ES-I3 (cell line): Measurements from ENCODE around the gene SBNO1.
"Not testable (repeated sequence)": the region's sequence is repeated elsewhere in the genome, so short reads cannot be mapped to it uniquely, and the experiment has no call there.

Experiments
- H3K36me3 ChIP-seq: 2 replicates; pipeline ENCODE4 v1.6.1; 2013; ENCODE audit warnings: mild to moderate bottlenecking, low read length, control low read depth, moderate library complexity; ENCODE audit not compliant: insufficient read depth
- H3K4me1 ChIP-seq: 2 replicates; pipeline ENCODE4 v1.6.1; 2013; ENCODE audit warnings: mild to moderate bottlenecking, control low read depth, low read length; ENCODE audit not compliant: insufficient read depth
- H3K9ac ChIP-seq: 2 replicates; pipeline ENCODE4 v1.6.1; 2013; ENCODE audit warnings: low read depth, mild to moderate bottlenecking, low read length, moderate library complexity
- H3K9me3 ChIP-seq: 2 replicates; pipeline ENCODE4 v1.6.1; 2013; ENCODE audit warnings: mild to moderate bottlenecking, low read length, moderate library complexity; ENCODE audit not compliant: control insufficient read depth, insufficient read depth

SBNO1 gene

GRCh38 chr12:123344086-123344485, 20.6 kb downstream of the SBNO1 start:
- Histone ChIP-seq H3K9ac (no peak overlapping the region), H3K4me1 (no peaks in the 10 kb centered on the region), H3K36me3 (peaks cover 16% of the 10 kb centered on the region), H3K9me3 (no peaks in the 10 kb centered on the region)

GRCh38 chr12:123337070-123337469, 27.6 kb downstream of the SBNO1 start:
- H3K36me3 ChIP-seq = peaks cover 4% of the 10 kb centered on the region
- H3K9ac ChIP-seq = no peak overlapping the region
- no peaks in the 10 kb centered on the region for H3K4me1 ChIP-seq
- no peaks in the 10 kb centered on the region for H3K9me3 ChIP-seq

- peaks cover 4% of the 10 kb centered on the region for H3K36me3 ChIP-seq
- no peaks in the 10 kb centered on the region for H3K9me3 ChIP-seq
- H3K4me1 ChIP-seq = no peaks in the 10 kb centered on the region
- H3K9ac ChIP-seq = no peak overlapping the region
Measured at GRCh38 chr12:123336530-123336929, 28.1 kb downstream of the SBNO1 start.

- Histone ChIP-seq H3K9me3 (no peaks in the 10 kb centered on the region), H3K4me1 (no peaks in the 10 kb centered on the region), H3K36me3 (peaks cover 4% of the 10 kb centered on the region), H3K9ac (no peak overlapping the region)
Measured at GRCh38 chr12:123335490-123335889, 29.2 kb downstream of the SBNO1 start.

GRCh38 chr12:123329799-123330198, 34.8 kb downstream of the SBNO1 start:
- Histone ChIP-seq H3K9ac (no peak overlapping the region), H3K4me1 (no peaks in the 10 kb centered on the region), H3K36me3 (peaks cover 39% of the 10 kb centered on the region), H3K9me3 (no peaks in the 10 kb centered on the region)

- Histone ChIP-seq H3K9me3 (no peaks in the 10 kb centered on the region), H3K9ac (no peak overlapping the region), H3K4me1 (no peaks in the 10 kb centered on the region), H3K36me3 (peaks cover 25% of the 10 kb centered on the region)
Measured at GRCh38 chr12:123319826-123320225, 44.8 kb downstream of the SBNO1 start.

GRCh38 chr12:123319273-123319672, 45.4 kb downstream of the SBNO1 start:
- H3K4me1 ChIP-seq = no peaks in the 10 kb centered on the region
- H3K9ac ChIP-seq = no peak overlapping the region
- no peaks in the 10 kb centered on the region for H3K9me3 ChIP-seq
- peaks cover 25% of the 10 kb centered on the region for H3K36me3 ChIP-seq

GRCh38 chr12:123313046-123313445, 51.6 kb downstream of the SBNO1 start:
- H3K4me1 ChIP-seq, H3K9me3 ChIP-seq, H3K9ac ChIP-seq: not testable (repeated sequence)
- peaks cover 23% of the 10 kb centered on the region for H3K36me3 ChIP-seq

GRCh38 chr12:123306200-123306599, 58.4 kb downstream of the SBNO1 start:
- Histone ChIP-seq H3K4me1 (no peaks in the 10 kb centered on the region), H3K9ac (no peak overlapping the region), H3K9me3 (no peaks in the 10 kb centered on the region), H3K36me3 (peaks cover 25% of the 10 kb centered on the region)

- no peaks in the 10 kb centered on the region for H3K4me1 ChIP-seq
- H3K36me3 ChIP-seq = peaks cover 22% of the 10 kb centered on the region
- H3K9ac ChIP-seq = no peak overlapping the region
- no peaks in the 10 kb centered on the region for H3K9me3 ChIP-seq
Measured at GRCh38 chr12:123305136-123305535, 59.5 kb downstream of the SBNO1 start.

- no peaks in the 10 kb centered on the region for H3K4me1 ChIP-seq
Measured at GRCh38 chr12:123293178-123293760, 71.4 kb downstream of the SBNO1 start.

GRCh38 chr12:123289911-123290310, 74.7 kb downstream of the SBNO1 start:
- Histone ChIP-seq H3K4me1 (no peaks in the 10 kb centered on the region), H3K9ac (no peak overlapping the region), H3K36me3 (peaks cover 13% of the 10 kb centered on the region), H3K9me3 (no peaks in the 10 kb centered on the region)

More at GRCh38 chr12:123293178-123293760, 71.4 kb downstream of the SBNO1 start:
- no peaks in the 10 kb centered on the region for H3K9me3 ChIP-seq
- no peak overlapping the region for H3K9ac ChIP-seq
- peaks cover 24% of the 10 kb centered on the region for H3K36me3 ChIP-seq

- H3K9me3 ChIP-seq = no peaks in the 10 kb centered on the region
- H3K9ac ChIP-seq = no peak overlapping the region
- H3K4me1 ChIP-seq = no peaks in the 10 kb centered on the region
- peaks cover 9% of the 10 kb centered on the region for H3K36me3 ChIP-seq
Measured at GRCh38 chr12:123288751-123289346, 75.8 kb downstream of the SBNO1 start.

- Histone ChIP-seq H3K4me1 (no peaks in the 10 kb centered on the region), H3K36me3 (no peaks in the 10 kb centered on the region), H3K9ac (no peak overlapping the region), H3K9me3 (no peaks in the 10 kb centered on the region)
Measured at GRCh38 chr12:123286652-123287373, 77.8 kb downstream of the SBNO1 start.

GRCh38 chr12:123284669-123285068, 80.0 kb downstream of the SBNO1 start:
- H3K9ac ChIP-seq = no peak overlapping the region

More at GRCh38 chr12:123284669-123285068, 80.0 kb downstream of the SBNO1 start:
- Histone ChIP-seq H3K4me1 (no peaks in the 10 kb centered on the region), H3K36me3 (no peaks in the 10 kb centered on the region), H3K9me3 (no peaks in the 10 kb centered on the region)
